Ovary (tissue), 9 donors: Measurements from ENCODE around the gene METRN. TPM values are rescaled to one million over a fixed set of nuclear protein-coding genes. Genes with fewer than 3 reads are reported as not detected.

ENCODE experiments used
- DNase-seq, 5 donors: peaks; one replicate each; pipeline ENCODE4 v3.0.0-alpha.2; 2019 to 2020
- H3K27ac ChIP-seq, 2 donors: fragments of 200-600 bp; one replicate each; pipeline versions ENCODE4 v1.5.1 to v1.8.0; 2019 to 2022
- H3K27me3 ChIP-seq: fragments of 200-600 bp; one replicate; pipeline ENCODE4 v1.8.0; 2022
- H3K36me3 ChIP-seq: fragments of 200-600 bp; sonication (generic); one replicate; pipeline ENCODE4 v1.5.1; 2019
- H3K4me1 ChIP-seq: one replicate; pipeline ENCODE4 v1.8.1; 2013; ENCODE audit warnings: mild to moderate bottlenecking, moderate library complexity; ENCODE audit not compliant: insufficient read depth
- H3K4me3 ChIP-seq: fragments of 200-600 bp; sonication (generic); one replicate; pipeline ENCODE4 v1.5.1; 2017
- H3K9me3 ChIP-seq, 2 donors: fragments of 200-600 bp in 1 of 2; sonication (generic) in 1 of 2; one replicate each; pipeline versions ENCODE4 v1.5.1 to v1.8.1; 2013 to 2019; ENCODE audit warnings: mild to moderate bottlenecking in 1 of 2, moderate library complexity in 1 of 2
- CTCF ChIP-seq, 3 donors: fragments of 450-650 bp in 2 of 3; fragments of 200-600 bp in 1 of 3; IDR thresholded peaks; one replicate each; pipeline versions ENCODE4 v1.5.1 to v1.8.0; 2016 to 2022; ENCODE audit warnings: antibody characterized with exemption in 3 of 3, mild to moderate bottlenecking in 1 of 3
- EP300 ChIP-seq: sonication (generic); formaldehyde crosslinking; IDR thresholded peaks from one replicate; pipeline ENCODE4 v1.6.1; 2017; ENCODE audit warnings: antibody characterized with exemption
- POLR2A ChIP-seq: fragments of 450-650 bp; IDR thresholded peaks from one replicate; pipeline ENCODE4 v1.6.1; 2017; ENCODE audit warnings: antibody characterized with exemption, mild to moderate bottlenecking, moderate library complexity
- WGBS, 3 donors: extraction: QIAGEN DNeasy Blood & Tissue Kit in 1 of 3; methylation state at CpG; one replicate each; pipeline versions ENCODE4 v1.1.5 to v1.1.7; 2013 to 2017; 5-methylcytosine and 5-hydroxymethylcytosine counted together
- intact Hi-C, 4 donors: fragments of 100-400 bp; cut with DNase I; formaldehyde crosslinking; loops; one replicate each; pipeline versions ENCODE4 v1.11.0 to v1.15.1; 2022 to 2023
- polyA plus RNA-seq, 2 donors: library from polyadenylated mRNA; stranded (reverse); fragments of 200-250 nt in 1 of 2; fragments of 350-450 nt in 1 of 2; fragmentation: Illumina TruSeq in 1 of 2; extraction: RNeasy Lipid Tissue Mini Kit (QIAGEN cat#74804) in 1 of 2; gene quantifications; one replicate each; pipeline ENCODE4 v1.2.3, GENCODE V29; 2013 to 2014
- total RNA-seq, 7 donors: library from RNA; depleted of rRNA in 2 of 7; stranded (reverse); fragments of >200 nt in 2 of 7; fragmentation: NEBNext Ultra II Directional in 3 of 7; extraction: Animal tissue kit (Norgen Biotek cat#: 25700) in 3 of 7; gene quantifications; one replicate each; pipeline versions ENCODE4 v1.1.0 to v1.2.4, GENCODE V29; 2016 to 2023
- donor health status: DM: no; HTN: no; CAD: no; lungs with moderate emphysema.
- donor health status: DM: no; HTN: no; CAD: no.
- donor health status: Bipolar disorder and iron deficiency.
- donor health status: DM: yes; HTN: yes; CAD: no.
- donor health status: DM: no; HTN: no; CAD: no.
- donor health status: DM: yes; HTN: yes; CAD: no.

METRN gene
- total and polyA plus RNA-seq, 9 donors, result 0.40 to 57.1 (median 10.4) TPM

GRCh38 chr16:764848-765487 lies 50.0 kb downstream of the METRN start:
- Histone ChIP-seq H3K36me3 (no peaks in the 10 kb centered on the region), H3K4me1 (no peaks in the 10 kb centered on the region), H3K27me3 (no peaks in the 10 kb centered on the region), H3K4me3 (no peak overlapping the region), H3K27ac (no peak overlapping the region), H3K9me3 (no peaks in the 10 kb centered on the region)
- DNase-seq, result no peak
- 80 to 84% (median 81%) methylated on average over 34 to 38 of the region's 38 CpGs for WGBS, 3 donors
- TF ChIP-seq CTCF (IDR thresholded peaks at IDR 0.05) (no peak), POLR2A (no peak), EP300 (no peak)
- intact Hi-C loops, result no loop called here

GRCh38 chr16:765488-765865 lies 50.6 kb downstream of the METRN start:
- no peak overlapping the region for H3K27ac ChIP-seq
- no peaks in the 10 kb centered on the region for H3K36me3 ChIP-seq
- 88 to 94% (median 93%) methylated on average over 29 of the region's 29 CpGs for WGBS, 3 donors
- intact Hi-C loops, result no loop called here
- no peaks in the 10 kb centered on the region for H3K9me3 ChIP-seq
- DNase-seq, result no peak
- no peak for TF ChIP-seq CTCF (IDR thresholded peaks at IDR 0.05)
- no peak for TF ChIP-seq EP300
- no peak for TF ChIP-seq POLR2A
- no peak overlapping the region for H3K4me3 ChIP-seq
- H3K27me3 ChIP-seq, result no peaks in the 10 kb centered on the region
- H3K4me1 ChIP-seq, result no peaks in the 10 kb centered on the region

GRCh38 chr16:766008-766819 lies 51.3 kb downstream of the METRN start:
- TF ChIP-seq POLR2A, result no peak
- TF ChIP-seq EP300, result no peak
- TF ChIP-seq CTCF (IDR thresholded peaks at IDR 0.05), result no peak
- Histone ChIP-seq H3K9me3 (no peaks in the 10 kb centered on the region), H3K27ac (no peak overlapping the region), H3K36me3 (no peaks in the 10 kb centered on the region), H3K27me3 (no peaks in the 10 kb centered on the region), H3K4me3 (no peak overlapping the region), H3K4me1 (no peaks in the 10 kb centered on the region)
- DNase-seq, result no peak
- 79 to 84% (median 83%) methylated on average over 27 to 29 of the region's 29 CpGs for WGBS, 3 donors
- intact Hi-C loops, result no loop called here

- no peak overlapping the region for H3K4me3 ChIP-seq
- H3K27me3 ChIP-seq, result no peaks in the 10 kb centered on the region
- intact Hi-C loops, result no loop called here
- no peak overlapping the region for H3K27ac ChIP-seq
- no peaks in the 10 kb centered on the region for H3K9me3 ChIP-seq
- TF ChIP-seq EP300, result no peak
- TF ChIP-seq CTCF (IDR thresholded peaks at IDR 0.05), result no peak
- TF ChIP-seq POLR2A, result no peak
- whole genome bisulfite sequencing, 3 donors, result 45 to 76% (median 65%) methylated on average over 25 to 39 of the region's 48 CpGs
- no peaks in the 10 kb centered on the region for H3K4me1 ChIP-seq
- no peak for DNase-seq
- H3K36me3 ChIP-seq, result no peaks in the 10 kb centered on the region
Measured at GRCh38 chr16:766820-767640, 52.1 kb downstream of the METRN start.
